ENCODE data around the gene QTRT2.
A peak's percentile ranks its signal among the peaks of the same experiment; 100 is the strongest.

The QTRT2 gene

GRCh38 chr3:114122027-114122709, 65.6 kb downstream of the QTRT2 start:
- peak; percentile 36 for ATAC-seq
- Mint-ChIP-seq H3K27ac (no peak overlapping the region), H3K4me1 (no peaks in the 10 kb centered on the region), H3K9me3 (no peaks in the 10 kb centered on the region), H3K4me3 (no peak overlapping the region), H3K27me3 (no peaks in the 10 kb centered on the region), H3K36me3 (ENCODE audit: low read depth) (no peaks in the 10 kb centered on the region)
- no peak for DNase-seq

GRCh38 chr3:114126461-114126860, 69.9 kb downstream of the QTRT2 start:
- no peak overlapping the region for H3K4me3 Mint-ChIP-seq
- ATAC-seq = no peak

DNA sequence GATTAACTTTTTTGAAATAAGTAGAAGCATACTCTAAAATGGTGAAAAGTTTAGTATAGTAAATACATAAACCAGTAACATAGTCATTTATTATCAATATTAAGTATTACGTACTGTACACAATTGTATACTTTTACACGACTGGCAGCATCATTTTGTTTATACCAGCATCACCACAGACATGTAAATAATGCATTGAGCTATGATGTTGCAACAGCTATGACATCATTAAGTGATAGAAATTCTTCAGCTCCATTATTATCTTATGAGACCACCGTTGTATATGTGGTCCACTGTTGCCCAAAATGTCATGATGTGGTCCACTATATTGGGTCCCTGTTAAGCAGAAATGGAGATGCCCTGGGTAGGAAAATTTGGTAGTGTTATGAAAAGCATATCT, 71.0 kb downstream of the QTRT2 start:
- Mint-ChIP-seq H3K4me3 (no peak overlapping the region), H3K27ac (no peak overlapping the region), H3K36me3 (ENCODE audit: low read depth) (no peaks in the 10 kb centered on the region), H3K27me3 (no peaks in the 10 kb centered on the region), H3K4me1 (peaks cover 7% of the 10 kb centered on the region), H3K9me3 (no peaks in the 10 kb centered on the region)
- DNase-seq (no peak), ATAC-seq (no peak)

More at GRCh38 chr3:114126461-114126860, 69.9 kb downstream of the QTRT2 start:
- Mint-ChIP-seq H3K27me3 (no peaks in the 10 kb centered on the region), H3K36me3 (ENCODE audit: low read depth) (no peaks in the 10 kb centered on the region), H3K4me1 (peaks cover 7% of the 10 kb centered on the region), H3K27ac (no peak overlapping the region), H3K9me3 (no peaks in the 10 kb centered on the region)
- no peak for DNase-seq

- peaks cover 7% of the 10 kb centered on the region for H3K4me1 Mint-ChIP-seq
- DNase-seq (no peak), ATAC-seq (peak; percentile 20)
- no peak overlapping the region for H3K4me3 Mint-ChIP-seq
- H3K9me3 Mint-ChIP-seq = no peaks in the 10 kb centered on the region
- H3K27me3 Mint-ChIP-seq = no peaks in the 10 kb centered on the region
- H3K27ac Mint-ChIP-seq = no peak overlapping the region
- no peaks in the 10 kb centered on the region for H3K36me3 Mint-ChIP-seq (ENCODE audit: low read depth)
These were observed 71.7 kb downstream of the QTRT2 start for GRCh38 chr3:114128231-114128630.

GRCh38 chr3:114128826-114129225, 72.3 kb downstream of the QTRT2 start:
- H3K9me3 Mint-ChIP-seq = no peaks in the 10 kb centered on the region
- no peak overlapping the region for H3K4me3 Mint-ChIP-seq
- DNase-seq (no peak), ATAC-seq (no peak)
- H3K27ac Mint-ChIP-seq = no peak overlapping the region
- peaks cover 7% of the 10 kb centered on the region for H3K4me1 Mint-ChIP-seq
- no peaks in the 10 kb centered on the region for H3K27me3 Mint-ChIP-seq
- H3K36me3 Mint-ChIP-seq (ENCODE audit: low read depth) = no peaks in the 10 kb centered on the region

GRCh38 chr3:114132500-114132899, 76.0 kb downstream of the QTRT2 start:
- no peak for DNase-seq
- no peak overlapping the region for H3K4me3 Mint-ChIP-seq
- no peak for ATAC-seq
- peaks cover 7% of the 10 kb centered on the region for H3K4me1 Mint-ChIP-seq
- no peaks in the 10 kb centered on the region for H3K27me3 Mint-ChIP-seq
- H3K36me3 Mint-ChIP-seq (ENCODE audit: low read depth) = no peaks in the 10 kb centered on the region
- no peaks in the 10 kb centered on the region for H3K9me3 Mint-ChIP-seq
- no peak overlapping the region for H3K27ac Mint-ChIP-seq

DNA sequence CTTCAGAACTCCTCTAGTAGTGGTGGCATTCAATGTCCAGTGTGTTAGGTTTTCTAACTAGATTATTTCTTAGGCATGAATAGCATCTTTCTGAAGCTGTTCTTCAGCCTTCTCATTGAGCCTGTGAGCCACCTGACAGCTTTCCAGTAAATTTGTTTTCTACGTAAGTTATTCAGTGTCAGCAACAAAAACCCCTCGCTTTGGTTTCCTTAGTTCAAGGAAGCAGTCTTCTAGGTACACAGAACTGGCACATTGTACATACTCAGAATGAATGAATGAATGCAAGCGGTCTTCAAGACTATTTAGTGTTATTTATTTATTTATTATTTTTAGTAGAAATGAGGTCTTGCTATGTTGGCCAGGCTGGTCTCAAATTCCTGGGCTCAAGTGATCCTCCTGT, 77.4 kb downstream of the QTRT2 start:
- no peak overlapping the region for H3K27ac Mint-ChIP-seq
- ATAC-seq = no peak

More for the DNA sequence above, 77.4 kb downstream of the QTRT2 start:
- H3K36me3 Mint-ChIP-seq (ENCODE audit: low read depth) = no peaks in the 10 kb centered on the region
- no peaks in the 10 kb centered on the region for H3K9me3 Mint-ChIP-seq
- no peaks in the 10 kb centered on the region for H3K27me3 Mint-ChIP-seq
- DNase-seq = no peak
- no peak overlapping the region for H3K4me3 Mint-ChIP-seq
- no peaks in the 10 kb centered on the region for H3K4me1 Mint-ChIP-seq

Data from activated naive CD8-positive, alpha-beta T cell treated with anti-CD3 and anti-CD28 coated beads, Interleukin-2, amount 50 U/mL, for 24 hours (primary cell).